Tibial artery (tissue), 4 donors: ENCODE results near the gene KCTD12.

Experiments used
- DNase-seq, 2 donors: peaks; one replicate each; pipeline ENCODE4 v3.0.0-alpha.2; 2019
- H3K27ac ChIP-seq, 2 donors: fragments of 200-600 bp; sonication (generic) in 1 of 2; 1 replicate in 1 of 2; 2 replicates in 1 of 2; pipeline ENCODE4 v1.5.1; 2018 to 2019; ENCODE audit warnings: mild to moderate bottlenecking in 1 of 2
- H3K27me3 ChIP-seq, 2 donors: fragments of 200-600 bp; sonication (generic) in 1 of 2; one replicate each; pipeline versions ENCODE4 v1.5.1 to v1.6.0; 2016 to 2019
- H3K36me3 ChIP-seq, 3 donors: fragments of 200-600 bp; sonication (generic) in 2 of 3; one replicate each; pipeline ENCODE4 v1.5.1; 2016 to 2019; ENCODE audit warnings: mild to moderate bottlenecking in 2 of 3
- H3K4me1 ChIP-seq, 4 donors: fragments of 200-600 bp; sonication (generic) in 2 of 4; 1 replicate in 3 of 4; 2 replicates in 1 of 4; pipeline ENCODE4 v1.5.1; 2016 to 2019
- H3K4me3 ChIP-seq, 2 donors: fragments of 200-600 bp; sonication (generic) in 1 of 2; 1 replicate in 1 of 2; 2 replicates in 1 of 2; pipeline ENCODE4 v1.5.1; 2018 to 2019; ENCODE audit warnings: mild to moderate bottlenecking in 2 of 2
- H3K9me3 ChIP-seq, 3 donors: fragments of 200-600 bp; sonication (generic) in 1 of 3; one replicate each; pipeline ENCODE4 v1.5.1; 2016 to 2019
- CTCF ChIP-seq, 2 experiments: fragments of 200-600 bp in 1 of 2; fragments of 450-650 bp in 1 of 2; IDR thresholded peaks; one replicate each; pipeline ENCODE4 v1.5.1; 2017 to 2019; ENCODE audit warnings: antibody characterized with exemption in 2 of 2, mild to moderate bottlenecking in 1 of 2, moderate library complexity in 1 of 2
- intact Hi-C: fragments of 100-400 bp; cut with DNase I; formaldehyde crosslinking; loops from one replicate; pipeline ENCODE4 v1.15.0; 2023; ENCODE audit warnings: low total_unique reads

The KCTD12 gene

GRCh38 chr13:76886292-76887075 lies at the start of gene KCTD12:
Gene KCTD12, minus strand, starts transcription at chr13:76886405. Its CDS starts 257 bp downstream, at chr13:76886148.
- H3K36me3 ChIP-seq, result no peaks in the 10 kb centered on the region
- no peaks in the 10 kb centered on the region for H3K9me3 ChIP-seq
- peak; percentile 90 to 94 for DNase-seq
- peak in 1 of 2 experiments; percentile 34 for TF ChIP-seq CTCF (IDR thresholded peaks at IDR 0.05)
- intact Hi-C loops, result loop anchor here (10.0 kb wide), 3 partner anchors 98 to 1192 kb away; no protein-coding TSS in a partner anchor
- peak within 1 kb of the TSS; percentile 69 to 78 for H3K4me3 ChIP-seq
- H3K27ac ChIP-seq, result peak within 1 kb of the TSS; percentile 87 to 88
- peaks cover 0 to 27% (median 12%) of the 10 kb centered on the region in 4 donors for H3K4me1 ChIP-seq
- H3K27me3 ChIP-seq, result no peaks in the 10 kb centered on the region

GRCh38 chr13:76934671-76935070 lies 48.5 kb upstream of the KCTD12 start:
- no peaks in the 10 kb centered on the region for H3K4me1 ChIP-seq
- intact Hi-C loops, result no loop called here
- H3K4me3 ChIP-seq, result no peak overlapping the region
- no peak overlapping the region for H3K27ac ChIP-seq
- no peaks in the 10 kb centered on the region for H3K27me3 ChIP-seq
- H3K9me3 ChIP-seq, result peaks cover 0 to 7% (median 0%) of the 10 kb centered on the region in 3 donors
- no peaks in the 10 kb centered on the region for H3K36me3 ChIP-seq
- no peak for DNase-seq
- no peak for TF ChIP-seq CTCF (IDR thresholded peaks at IDR 0.05)

- TF ChIP-seq CTCF (IDR thresholded peaks at IDR 0.05), result no peak
- Histone ChIP-seq H3K27ac (no peak overlapping the region), H3K9me3 (peaks cover 0 to 7% (median 0%) of the 10 kb centered on the region in 3 donors), H3K36me3 (no peaks in the 10 kb centered on the region), H3K4me1 (no peaks in the 10 kb centered on the region), H3K4me3 (no peak overlapping the region), H3K27me3 (no peaks in the 10 kb centered on the region)
- intact Hi-C loops, result no loop called here
- no peak for DNase-seq
Measured at GRCh38 chr13:76932076-76932475, 45.9 kb upstream of the KCTD12 start.

GRCh38 chr13:76929851-76930374 lies 43.7 kb upstream of the KCTD12 start:
- H3K27ac ChIP-seq, result no peak overlapping the region
- no peaks in the 10 kb centered on the region for H3K27me3 ChIP-seq
- intact Hi-C loops, result no loop called here
- H3K9me3 ChIP-seq, result peaks cover 0 to 7% (median 0%) of the 10 kb centered on the region in 3 donors
- no peaks in the 10 kb centered on the region for H3K4me1 ChIP-seq
- no peaks in the 10 kb centered on the region for H3K36me3 ChIP-seq
- TF ChIP-seq CTCF (IDR thresholded peaks at IDR 0.05), result no peak
- H3K4me3 ChIP-seq, result no peak overlapping the region
- DNase-seq, result no peak

GRCh38 chr13:76929320-76929719 lies 43.1 kb upstream of the KCTD12 start:
- no peaks in the 10 kb centered on the region for H3K36me3 ChIP-seq

More at GRCh38 chr13:76929320-76929719, 43.1 kb upstream of the KCTD12 start:
- Histone ChIP-seq H3K27ac (no peak overlapping the region), H3K4me3 (no peak overlapping the region), H3K27me3 (no peaks in the 10 kb centered on the region), H3K9me3 (peaks cover 0 to 7% (median 0%) of the 10 kb centered on the region in 3 donors), H3K4me1 (no peaks in the 10 kb centered on the region)
- intact Hi-C loops, result no loop called here
- DNase-seq, result no peak
- no peak for TF ChIP-seq CTCF (IDR thresholded peaks at IDR 0.05)
